Common myeloid progenitor, CD34-positive (primary cell): Measurements from ENCODE around the gene BAIAP2L2.
"Not testable (repeated sequence)": the region's sequence is repeated elsewhere in the genome, so short reads cannot be mapped to it uniquely, and the experiment has no call there.

Experiments used
- CTCF ChIA-PET: fragments of 350-600 bp; sonication (Branson Sonifier 250); formaldehyde crosslinking; loops from one replicate; lab custom pipeline; 2021; ENCODE audit warnings: antibody characterized with exemption; lab: Charles Lee
- POLR2A ChIA-PET: fragments of 350-600 bp; sonication (Branson Sonifier 250); formaldehyde crosslinking; loops from one replicate; lab custom pipeline; 2021; ENCODE audit warnings: antibody characterized with exemption; lab: Charles Lee
- DNase-seq, 3 donors: peaks; one replicate each; pipeline versions ENCODE4 v3.0.0 to v3.0.0-alpha.2; 2013
- H3K27ac ChIP-seq, 2 experiments: 1 replicate in 1 of 2; 2 replicates in 1 of 2; pipeline ENCODE4 v1.7.0; 2013; ENCODE audit warnings: inconsistent platforms in 2 of 2, low read length in 2 of 2, mild to moderate bottlenecking in 2 of 2, low read depth in 1 of 2, moderate library complexity in 1 of 2; ENCODE audit not compliant: severe bottlenecking in 2 of 2, insufficient read depth in 1 of 2, poor library complexity in 1 of 2
- H3K27me3 ChIP-seq, 5 experiments: replicated peaks in 2 of 5; 1 replicate in 3 of 5; 2 replicates in 2 of 5; pipeline versions ENCODE4 v1.6.1 to v1.7.0; 2013; ENCODE audit warnings: low read length in 4 of 5, mild to moderate bottlenecking in 2 of 5, moderate library complexity in 2 of 5, inconsistent platforms in 1 of 5; ENCODE audit not compliant: insufficient read depth in 5 of 5, control insufficient read depth in 4 of 5
- H3K36me3 ChIP-seq, 4 experiments: 1 replicate in 2 of 4; 2 replicates in 2 of 4; pipeline versions ENCODE4 v1.6.1 to v1.7.0; 2013; ENCODE audit warnings: low read length in 3 of 4, control low read depth in 1 of 4, mild to moderate bottlenecking in 1 of 4; ENCODE audit not compliant: control insufficient read depth in 4 of 4, insufficient read depth in 4 of 4
- H3K4me1 ChIP-seq, 4 experiments: 1 replicate in 3 of 4; 2 replicates in 1 of 4; pipeline versions ENCODE4 v1.6.1 to v1.7.1; 2013; ENCODE audit warnings: low read length in 3 of 4, mild to moderate bottlenecking in 3 of 4, control low read depth in 1 of 4, inconsistent platforms in 1 of 4, moderate library complexity in 1 of 4; ENCODE audit not compliant: control insufficient read depth in 4 of 4, insufficient read depth in 4 of 4; ENCODE audit errors: control extremely low read depth in 1 of 4
- H3K4me3 ChIP-seq, 7 experiments: 1 replicate in 4 of 7; 2 replicates in 3 of 7; pipeline versions ENCODE4 v1.5.1 to v1.7.0; 2013; ENCODE audit warnings: mild to moderate bottlenecking in 7 of 7, low read length in 6 of 7, moderate library complexity in 6 of 7, inconsistent platforms in 2 of 7, low read depth in 2 of 7, control low read depth in 1 of 7; ENCODE audit not compliant: insufficient read depth in 4 of 7, control insufficient read depth in 1 of 7; ENCODE audit errors: extremely low read depth in 1 of 7
- H3K9me3 ChIP-seq, 5 experiments: 1 replicate in 4 of 5; 2 replicates in 1 of 5; pipeline versions ENCODE4 v1.6.1 to v1.7.1; 2013; ENCODE audit warnings: low read length in 4 of 5, mild to moderate bottlenecking in 2 of 5, inconsistent platforms in 1 of 5, low read depth in 1 of 5, moderate library complexity in 1 of 5; ENCODE audit not compliant: control insufficient read depth in 4 of 5, insufficient read depth in 2 of 5; ENCODE audit errors: control extremely low read depth in 1 of 5
- WGBS: methylation state at CpG from one replicate; pipeline ENCODE4 v1.1.5; 2013; ENCODE audit not compliant: insufficient coverage; 5-methylcytosine and 5-hydroxymethylcytosine counted together

The BAIAP2L2 gene

GRCh38 chr22:38146166-38146565, 35.7 kb upstream of the BAIAP2L2 start:
- H3K27me3 ChIP-seq, DNase-seq, H3K4me3 ChIP-seq, H3K9me3 ChIP-seq, POLR2A ChIA-PET, H3K27ac ChIP-seq: not testable (repeated sequence)
- peaks cover 0 to 17% (median 0%) of the 10 kb centered on the region in 4 experiments for H3K4me1 ChIP-seq
- CTCF ChIA-PET: interaction anchor here (1.1 to 1.8 kb wide), 3 partner anchors 9 to 98 kb away, joined by 3 to 6 read pairs (median 5); no protein-coding TSS in a partner anchor
- no CpG with 5 or more reads among the region's 3 CpGs for whole genome bisulfite sequencing
- H3K36me3 ChIP-seq: peaks cover 3 to 23% (median 7%) of the 10 kb centered on the region in 4 experiments

GRCh38 chr22:38144025-38144405, 33.5 kb upstream of the BAIAP2L2 start:
- Histone ChIP-seq H3K27ac (no peak overlapping the region), H3K4me3 (no peak overlapping the region), H3K4me1 (peaks cover 0 to 17% (median 0%) of the 10 kb centered on the region in 4 experiments), H3K36me3 (peaks cover 3 to 31% (median 6%) of the 10 kb centered on the region in 4 experiments), H3K9me3 (no peaks in the 10 kb centered on the region), H3K27me3 (no peaks in the 10 kb centered on the region)
- CTCF ChIA-PET: interaction anchor here (0.6 to 2.5 kb wide), 6 partner anchors 27 to 502 kb away, joined by 3 to 8 read pairs (median 4); partner anchors contain the start of gene MAFF
- WGBS: 100% methylated on average over 3 of the region's 5 CpGs
- DNase-seq: peak in 2 of 3 donors; percentile 23 to 29
- POLR2A ChIA-PET: no interaction called here

GRCh38 chr22:38142606-38143005, 32.1 kb upstream of the BAIAP2L2 start:
- 100% methylated on average over 5 of the region's 5 CpGs for WGBS
- Histone ChIP-seq H3K27ac (no peak overlapping the region), H3K4me1 (peaks cover 0 to 12% (median 0%) of the 10 kb centered on the region in 4 experiments), H3K36me3 (peaks cover 3 to 42% (median 9%) of the 10 kb centered on the region in 4 experiments), H3K9me3 (no peaks in the 10 kb centered on the region), H3K4me3 (no peak overlapping the region), H3K27me3 (no peaks in the 10 kb centered on the region)
- ChIA-PET CTCF (interaction anchor here (1.2 to 2.5 kb wide), 5 partner anchors 26 to 90 kb away, joined by 3 to 8 read pairs (median 3); partner anchors contain the start of gene MAFF), POLR2A (interaction anchor here (1.2 kb wide), 1 partner anchor 38 kb away, joined by 3 read pairs; no protein-coding TSS in a partner anchor)
- DNase-seq: no peak

- Histone ChIP-seq H3K9me3 (no peaks in the 10 kb centered on the region), H3K36me3 (peaks cover 3 to 47% (median 9%) of the 10 kb centered on the region in 4 experiments), H3K27ac (no peak overlapping the region), H3K27me3 (no peaks in the 10 kb centered on the region), H3K4me3 (no peak overlapping the region), H3K4me1 (peaks cover 0 to 11% (median 0%) of the 10 kb centered on the region in 4 experiments)
- ChIA-PET POLR2A (no interaction called here), CTCF (interaction anchor here (0.8 to 1.9 kb wide), 3 partner anchors 10 to 68 kb away, joined by 4 to 5 read pairs (median 4); no protein-coding TSS in a partner anchor)
- 98% methylated on average over 14 of the region's 16 CpGs for WGBS
- DNase-seq: no peak
Measured at GRCh38 chr22:38141217-38141973, 30.9 kb upstream of the BAIAP2L2 start.

GRCh38 chr22:38139901-38140300, 29.4 kb upstream of the BAIAP2L2 start:
- no peaks in the 10 kb centered on the region for H3K9me3 ChIP-seq
- WGBS: 95% methylated on average over 4 of the region's 11 CpGs
- peaks cover 2 to 54% (median 9%) of the 10 kb centered on the region in 4 experiments for H3K36me3 ChIP-seq
- H3K27me3 ChIP-seq: no peaks in the 10 kb centered on the region
- no peak overlapping the region for H3K27ac ChIP-seq
- H3K4me3 ChIP-seq: no peak overlapping the region
- CTCF ChIA-PET: interaction anchor here (0.8 to 1.9 kb wide), 3 partner anchors 11 to 67 kb away, joined by 3 to 5 read pairs (median 4); no protein-coding TSS in a partner anchor
- POLR2A ChIA-PET: no interaction called here
- H3K4me1 ChIP-seq: peaks cover 0 to 11% (median 0%) of the 10 kb centered on the region in 4 experiments
- no peak for DNase-seq

- ChIA-PET CTCF (interaction anchor here (0.8 kb wide), 1 partner anchor 10 kb away, joined by 4 read pairs; no protein-coding TSS in a partner anchor), POLR2A (no interaction called here)
- no peak for DNase-seq
- Histone ChIP-seq H3K36me3 (peaks cover 2 to 58% (median 11%) of the 10 kb centered on the region in 4 experiments), H3K4me3 (no peak overlapping the region), H3K4me1 (peaks cover 0 to 11% (median 0%) of the 10 kb centered on the region in 4 experiments), H3K27ac (no peak overlapping the region), H3K9me3 (no peaks in the 10 kb centered on the region), H3K27me3 (no peaks in the 10 kb centered on the region)
- 100% methylated on average over 4 of the region's 5 CpGs for WGBS
Measured at GRCh38 chr22:38138961-38139360, 28.5 kb upstream of the BAIAP2L2 start.
